Uterine smooth muscle cell (primary cell): ENCODE results near the gene ATP13A4. TPM values are rescaled to one million over a fixed set of nuclear protein-coding genes. Genes with fewer than 3 reads are reported as not detected.

ENCODE experiments used
- total RNA-seq: library from RNA; depleted of rRNA; stranded (reverse); fragments of >200 nt; gene quantifications from 2 replicates; pipeline ENCODE4 v1.2.3, GENCODE V29; 2014

ATP13A4 gene
- total RNA-seq, result 0.50 and 0.55 TPM in 2 replicates

GRCh38 chr3:193554811-193555210 lies at the start of gene ATP13A4:
ATP13A4 (minus strand) TSS chr3:193554895; CDS start chr3:193554799, 96 bp downstream.

GRCh38 chr3:193592841-193593667 lies 38.4 kb upstream of the ATP13A4 start, which contains the start of gene OPA1:
OPA1 (plus strand) TSS chr3:193593208; CDS start chr3:193593378, 170 bp downstream.

GRCh38 chr3:193378706-193379105 lies 176.0 kb downstream of the ATP13A4 start, which contains the start of gene ATP13A5:
ATP13A5 (minus strand) TSS chr3:193378753; CDS start chr3:193378725, 28 bp downstream.

Other genes starting within 250 kb of the ATP13A4 start
- not detected in 2 replicates for gene ATP13A5, start 176.1 kb downstream of the ATP13A4 start, total RNA-seq
- 75.4 and 91.6 TPM in 2 replicates for gene OPA1, start 38.3 kb upstream of the ATP13A4 start, total RNA-seq